ENCODE data around the gene MYO1G.

- no peak for TF ChIP-seq CTCF (IDR thresholded peaks at IDR 0.05)
- no peak for TF ChIP-seq POLR2AphosphoS5 (IDR thresholded peaks at IDR 0.05; ENCODE audit: low read depth, low read length)
- no peak for TF ChIP-seq SIN3A (IDR thresholded peaks at IDR 0.05; ENCODE audit: borderline replicate concordance, insufficient read depth, low read depth, low read length)
- TF ChIP-seq REST (IDR thresholded peaks at IDR 0.05; ENCODE audit: insufficient read depth in 1 of 2, low read depth in 2 of 2, low read length in 1 of 2) = no peak
- TF ChIP-seq TCF7L2 (IDR thresholded peaks at IDR 0.05; ENCODE audit: low read depth, low read length) = no peak
Observed at GRCh38 chr7:44930921-44931320, 47.9 kb downstream of the MYO1G start.
